LNCAP (cell line): Measurements from ENCODE around the gene FAM229A.

Source experiments
- CTCF ChIP-seq: fragments of 450-650 bp; IDR thresholded peaks from 2 replicates; pipeline ENCODE4 v1.5.1; 2017; ENCODE audit warnings: mild to moderate bottlenecking

FAM229A gene

GRCh38 chr1:32339363-32339978 lies 22.8 kb downstream of the FAM229A start:
- no peak for TF ChIP-seq CTCF

- no peak for TF ChIP-seq CTCF
Observed at GRCh38 chr1:32338637-32339145, 23.6 kb downstream of the FAM229A start.

- no peak for TF ChIP-seq CTCF
Observed at GRCh38 chr1:32337855-32338636, 24.2 kb downstream of the FAM229A start.

- TF ChIP-seq CTCF = no peak
Observed at GRCh38 chr1:32336963-32337675, 25.2 kb downstream of the FAM229A start.

GRCh38 chr1:32336591-32336932 lies 25.7 kb downstream of the FAM229A start:
- no peak for TF ChIP-seq CTCF

GRCh38 chr1:32335790-32336590 lies 26.3 kb downstream of the FAM229A start, which contains the start of gene MARCKSL1:
Gene MARCKSL1 (minus strand): TSS chr1:32336233. CDS start chr1:32336033, 200 bp downstream.
- TF ChIP-seq CTCF = no peak

- TF ChIP-seq CTCF = no peak
Observed at GRCh38 chr1:32335535-32335789, 26.8 kb downstream of the FAM229A start.
